Astrocyte of the cerebellum (primary cell): ENCODE results near the gene TBCA.

ENCODE experiments used
- DNase-seq: peaks from one replicate; pipeline ENCODE4 v3.0.0-alpha.2; 2011; ENCODE audit warnings: low read depth
- H3K4me3 ChIP-seq: 2 replicates; pipeline ENCODE4 v1.5.1; 2011; ENCODE audit warnings: mild to moderate bottlenecking, low read depth, low read length, moderate library complexity
- CTCF ChIP-seq: IDR thresholded peaks from 2 replicates; pipeline ENCODE4 v1.5.1; 2012; ENCODE audit warnings: low read length, low read depth, moderate library complexity, mild to moderate bottlenecking; ENCODE audit errors: missing control alignments
- in situ Hi-C: cut with HindIII; loops from 2 replicates; pipeline ENCODE4 v1.10.0; 2017; ENCODE audit warnings: low sequenced_read_pairs

The TBCA gene

DNA sequence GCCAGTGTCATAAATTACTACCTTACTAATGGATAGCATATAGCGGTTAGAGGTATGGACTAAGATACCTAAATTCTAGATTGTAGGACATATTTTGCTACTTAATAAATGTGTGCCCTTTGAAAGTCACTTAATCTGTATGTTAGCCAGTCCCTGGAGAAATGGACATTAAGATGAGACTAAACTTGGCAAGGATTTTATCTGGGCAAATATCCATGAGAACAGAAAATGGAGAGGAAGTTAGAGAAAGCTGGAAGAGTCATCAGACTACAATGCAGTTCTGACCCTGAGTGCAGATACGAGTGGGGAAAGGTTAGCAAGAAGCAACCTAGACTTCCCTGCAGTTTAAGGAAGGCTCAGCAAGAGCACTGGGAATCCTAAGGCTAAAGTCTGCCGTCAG lies 33.0 kb downstream of the TBCA start:
- no peak for DNase-seq

DNA sequence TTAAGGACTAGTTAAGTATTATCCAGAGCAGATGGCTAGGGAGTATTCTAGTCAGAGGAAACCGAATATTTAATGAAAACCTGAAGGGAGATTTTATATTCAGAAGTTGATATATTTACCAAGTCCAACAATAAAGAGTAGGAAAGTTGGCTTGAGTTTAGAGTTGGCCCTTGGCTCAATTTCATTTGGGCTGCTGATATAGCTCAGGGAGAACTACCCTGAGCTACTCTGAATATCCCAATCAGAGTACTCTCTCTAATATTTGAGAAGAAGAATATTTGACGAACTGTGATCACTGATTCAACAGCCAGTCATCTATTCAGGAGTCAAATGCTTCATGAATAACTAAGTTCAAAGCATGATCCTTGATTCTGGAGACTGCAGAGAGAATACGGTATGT lies 34.5 kb downstream of the TBCA start:
- H3K4me3 ChIP-seq = no peak overlapping the region
- TF ChIP-seq CTCF = no peak
- in situ Hi-C loops = no loop called here
- DNase-seq = no peak

More for the DNA sequence above, 33.0 kb downstream of the TBCA start:
- in situ Hi-C loops = no loop called here
- TF ChIP-seq CTCF = no peak
- H3K4me3 ChIP-seq = no peak overlapping the region

- in situ Hi-C loops = no loop called here
- no peak for DNase-seq
- H3K4me3 ChIP-seq = no peak overlapping the region
- TF ChIP-seq CTCF = no peak
Observed at GRCh38 chr5:77734885-77735284, 41.3 kb downstream of the TBCA start.

- no peak for TF ChIP-seq CTCF
- no peak overlapping the region for H3K4me3 ChIP-seq
- in situ Hi-C loops = no loop called here
- DNase-seq = no peak
Observed at GRCh38 chr5:77733130-77733529, 43.0 kb downstream of the TBCA start.

- DNase-seq = no peak
- H3K4me3 ChIP-seq = no peak overlapping the region
- in situ Hi-C loops = no loop called here
- no peak for TF ChIP-seq CTCF
Observed at GRCh38 chr5:77727190-77727589, 48.9 kb downstream of the TBCA start.

DNA sequence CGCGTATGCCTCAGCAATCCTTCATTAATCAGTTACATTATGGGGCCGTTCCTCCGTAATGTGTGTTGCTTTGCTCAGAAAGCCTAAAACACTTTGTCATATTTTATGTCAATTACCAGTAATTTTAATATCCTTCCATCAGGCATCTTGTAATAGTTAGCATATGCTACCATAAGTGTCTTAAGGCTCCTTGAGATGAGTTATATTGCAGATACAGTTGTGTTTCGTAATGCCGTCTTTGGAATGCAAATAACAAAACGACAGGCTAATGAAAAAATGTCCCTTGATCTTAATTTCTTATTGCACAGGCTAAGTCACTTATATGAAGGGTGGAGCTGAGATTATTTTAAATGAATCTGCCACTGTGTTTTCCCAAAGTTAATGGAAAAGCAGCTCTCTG lies 50.5 kb downstream of the TBCA start:
- no peak for DNase-seq
- in situ Hi-C loops = no loop called here
- H3K4me3 ChIP-seq = no peak overlapping the region
- TF ChIP-seq CTCF = no peak

- no peak overlapping the region for H3K4me3 ChIP-seq
Observed at GRCh38 chr5:77724934-77725333, 51.2 kb downstream of the TBCA start.

More at GRCh38 chr5:77724934-77725333, 51.2 kb downstream of the TBCA start:
- in situ Hi-C loops = no loop called here
- no peak for TF ChIP-seq CTCF
- no peak for DNase-seq
